GM18505 (cell line): ENCODE data around the gene TSEN34.
"Not testable (repeated sequence)": the region's sequence is repeated elsewhere in the genome, so short reads cannot be mapped to it uniquely, and the experiment has no call there.

ENCODE experiments used
- ATAC-seq: cut with Tn5 transposase; IDR thresholded peaks from one replicate; pipeline ENCODE4 v1.9.1; 2021; ENCODE audit not compliant: unreplicated experiment
- POLR2A ChIP-seq: IDR thresholded peaks from 4 replicates; pipeline ENCODE4 v1.6.1; 2011; ENCODE audit warnings: borderline replicate concordance; ENCODE audit not compliant: insufficient read depth, insufficient read length; ENCODE audit errors: extremely low read depth

The TSEN34 gene

GRCh38 chr19:54168174-54168917 is 22.8 kb upstream of the TSEN34 start:
- no peak for ATAC-seq
- no peak for TF ChIP-seq POLR2A

GRCh38 chr19:54169149-54169740 is 21.9 kb upstream of the TSEN34 start:
- no peak for TF ChIP-seq POLR2A
- ATAC-seq: no peak

GRCh38 chr19:54171736-54172431 is 19.2 kb upstream of the TSEN34 start:
- ATAC-seq: not testable (repeated sequence)

- TF ChIP-seq POLR2A: no peak
- ATAC-seq: no peak
Observed at GRCh38 chr19:54172471-54173358, 18.4 kb upstream of the TSEN34 start, which contains the start of gene TMC4. TSS of gene TMC4 (minus strand) at chr19:54173160. CDS start at chr19:54173117, 43 bp downstream.

GRCh38 chr19:54173359-54173699 is 17.8 kb upstream of the TSEN34 start:
- TF ChIP-seq POLR2A: no peak
- no peak for ATAC-seq

GRCh38 chr19:54173951-54174834 is 16.9 kb upstream of the TSEN34 start:
- no peak for TF ChIP-seq POLR2A
- no peak for ATAC-seq

GRCh38 chr19:54178581-54179261 is 12.4 kb upstream of the TSEN34 start:
- ATAC-seq: no peak
- no peak for TF ChIP-seq POLR2A

- ATAC-seq: no peak
- TF ChIP-seq POLR2A: no peak
Observed at GRCh38 chr19:54179262-54179852, 11.8 kb upstream of the TSEN34 start.

- no peak for TF ChIP-seq POLR2A
- ATAC-seq: no peak
Observed at GRCh38 chr19:54179921-54180461, 11.1 kb upstream of the TSEN34 start.

- TF ChIP-seq POLR2A: no peak
- no peak for ATAC-seq
Observed at GRCh38 chr19:54180691-54181091, 10.4 kb upstream of the TSEN34 start.

- not testable (repeated sequence) for ATAC-seq
Observed at GRCh38 chr19:54181894-54182293, 9.2 kb upstream of the TSEN34 start.
